OCI-LY3 (cell line): ENCODE data around the gene FADD.

ENCODE experiments used
- H2AFZ ChIP-seq: fragments of 200-600, 300-600 bp; shearing (Covaris generic); 2 replicates; pipeline ENCODE4 v1.6.0; 2014; ENCODE audit warnings: antibody characterized with exemption, low read depth, low read length
- H3K27ac ChIP-seq: fragments of 200-600, 300-600 bp; sonication (generic); 2 replicates; pipeline ENCODE4 v1.5.1; 2014; ENCODE audit warnings: mild to moderate bottlenecking, low read length, moderate library complexity, mixed read lengths
- H3K27me3 ChIP-seq: fragments of 200-600, 300-600 bp; sonication (generic); 2 replicates; pipeline ENCODE4 v1.6.1; 2014; ENCODE audit warnings: low read depth, low read length, mixed read lengths
- H3K36me3 ChIP-seq: fragments of 200-600, 300-600 bp; sonication (generic); replicated peaks from 2 replicates; pipeline ENCODE3; 2014; ENCODE audit warnings: low read depth, low read length, mixed read lengths
- H3K4me1 ChIP-seq: fragments of 300-600, 200-600 bp; sonication (generic); 2 replicates; pipeline ENCODE4 v1.6.1; 2014; ENCODE audit warnings: low read length, mixed read lengths
- H3K4me2 ChIP-seq: fragments of 200-600, 300-600 bp; sonication (generic); 2 replicates; pipeline ENCODE4 v1.6.1; 2014; ENCODE audit warnings: low read length, mixed read lengths
- H3K4me3 ChIP-seq: fragments of 300-600, 200-600 bp; sonication (generic); 2 replicates; pipeline ENCODE4 v1.5.1; 2014; ENCODE audit warnings: antibody characterized with exemption, mild to moderate bottlenecking, low read length, moderate library complexity
- H3K79me2 ChIP-seq: fragments of 300-600, 200-600 bp; shearing (Covaris generic); 2 replicates; pipeline ENCODE4 v1.6.1; 2014; ENCODE audit warnings: mild to moderate bottlenecking, low read length, mixed read lengths
- H3K9ac ChIP-seq: fragments of 300-600, 200-600 bp; shearing (Covaris generic); 2 replicates; pipeline ENCODE4 v1.6.0; 2014; ENCODE audit warnings: mild to moderate bottlenecking, low read length, moderate library complexity
- H3K9me3 ChIP-seq: fragments of 200-600, 300-600 bp; shearing (Covaris generic); 2 replicates; pipeline ENCODE4 v1.6.1; 2014; ENCODE audit warnings: low read length, mixed read lengths; ENCODE audit not compliant: insufficient read depth
- H4K20me1 ChIP-seq: fragments of 200-600, 300-600 bp; sonication (generic); 2 replicates; pipeline ENCODE4 v1.6.1; 2016; ENCODE audit warnings: low read length, mixed read lengths; ENCODE audit not compliant: insufficient read depth
- CTCF ChIP-seq: fragments of 200-600, 300-600 bp; sonication (generic); IDR thresholded peaks from 2 replicates; pipeline ENCODE4 v1.5.1; 2014; ENCODE audit warnings: antibody characterized with exemption, low read length, low read depth
- EZH2phosphoT487 ChIP-seq: fragments of 200-600 bp; shearing (Covaris generic); IDR thresholded peaks from 2 replicates; pipeline ENCODE4 v1.6.1; 2018; ENCODE audit warnings: antibody characterized with exemption, mixed run types, low read depth

The FADD gene

GRCh38 chr11:70169127-70169526 is 34.0 kb upstream of the FADD start:
- TF ChIP-seq EZH2phosphoT487 (no peak), CTCF (no peak)
- Histone ChIP-seq H3K4me1 (no peaks in the 10 kb centered on the region), H2AFZ (no peak overlapping the region), H3K27ac (no peak overlapping the region), H3K36me3 (no peaks in the 10 kb centered on the region), H4K20me1 (no peaks in the 10 kb centered on the region), H3K9me3 (no peaks in the 10 kb centered on the region), H3K4me2 (no peak overlapping the region), H3K27me3 (peaks cover 30% of the 10 kb centered on the region), H3K4me3 (no peak overlapping the region), H3K79me2 (no peaks in the 10 kb centered on the region), H3K9ac (no peak overlapping the region)

GRCh38 chr11:70169632-70170031 is 33.5 kb upstream of the FADD start:
- no peaks in the 10 kb centered on the region for H3K36me3 ChIP-seq
- no peaks in the 10 kb centered on the region for H3K79me2 ChIP-seq
- no peaks in the 10 kb centered on the region for H3K4me1 ChIP-seq
- no peak for TF ChIP-seq EZH2phosphoT487
- no peak for TF ChIP-seq CTCF
- H3K27me3 ChIP-seq, result peaks cover 30% of the 10 kb centered on the region
- H2AFZ ChIP-seq, result no peak overlapping the region
- H3K27ac ChIP-seq, result no peak overlapping the region
- no peaks in the 10 kb centered on the region for H3K9me3 ChIP-seq
- no peak overlapping the region for H3K4me3 ChIP-seq
- no peaks in the 10 kb centered on the region for H4K20me1 ChIP-seq
- no peak overlapping the region for H3K4me2 ChIP-seq
- no peak overlapping the region for H3K9ac ChIP-seq

- TF ChIP-seq CTCF, result no peak
- TF ChIP-seq EZH2phosphoT487, result no peak
- no peak overlapping the region for H3K4me2 ChIP-seq
- H3K36me3 ChIP-seq, result no peaks in the 10 kb centered on the region
- no peaks in the 10 kb centered on the region for H3K4me1 ChIP-seq
- H3K27ac ChIP-seq, result no peak overlapping the region
- no peak overlapping the region for H2AFZ ChIP-seq
- no peak overlapping the region for H3K4me3 ChIP-seq
- H3K79me2 ChIP-seq, result no peaks in the 10 kb centered on the region
- H3K27me3 ChIP-seq, result peaks cover 30% of the 10 kb centered on the region
- no peaks in the 10 kb centered on the region for H3K9me3 ChIP-seq
- H3K9ac ChIP-seq, result no peak overlapping the region
- no peaks in the 10 kb centered on the region for H4K20me1 ChIP-seq
Measured at GRCh38 chr11:70170596-70171210, 32.4 kb upstream of the FADD start.

GRCh38 chr11:70173018-70173417 is 30.1 kb upstream of the FADD start:
- H3K4me2 ChIP-seq, result no peak overlapping the region
- H3K79me2 ChIP-seq, result no peaks in the 10 kb centered on the region
- no peak overlapping the region for H3K27ac ChIP-seq
- H3K9ac ChIP-seq, result no peak overlapping the region
- TF ChIP-seq CTCF (no peak), EZH2phosphoT487 (no peak)
- no peak overlapping the region for H3K4me3 ChIP-seq
- no peaks in the 10 kb centered on the region for H3K36me3 ChIP-seq
- H3K4me1 ChIP-seq, result no peaks in the 10 kb centered on the region
- no peaks in the 10 kb centered on the region for H4K20me1 ChIP-seq
- no peaks in the 10 kb centered on the region for H3K9me3 ChIP-seq
- peaks cover 22% of the 10 kb centered on the region for H3K27me3 ChIP-seq
- no peak overlapping the region for H2AFZ ChIP-seq
